Measurements from ENCODE around the gene THAP3. TPM values are rescaled to one million over a fixed set of nuclear protein-coding genes. Genes with fewer than 3 reads are reported as not detected.

THAP3 gene
- total RNA-seq, 1 donor from 2014 or later = 13.5 TPM

DNA sequence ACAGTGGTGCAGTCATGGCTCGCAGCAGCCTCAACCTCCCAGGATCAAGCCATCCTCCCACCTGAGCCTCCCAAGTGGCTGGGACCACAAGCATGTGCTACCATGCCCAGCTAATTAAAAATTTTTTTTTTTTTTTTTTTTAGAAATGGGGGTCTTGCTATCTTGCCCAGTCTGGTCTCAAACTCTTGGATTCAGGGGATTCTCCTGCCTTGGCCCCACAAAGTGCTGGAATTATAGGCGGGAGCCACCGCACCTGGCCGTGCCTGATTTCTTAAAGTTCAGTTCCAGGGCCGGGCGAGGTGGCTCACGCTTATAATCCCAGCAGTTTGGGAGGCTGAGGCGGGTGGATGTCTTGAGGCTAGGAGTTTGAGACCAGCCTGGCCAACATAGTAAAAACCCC, 6.4 kb downstream of the THAP3 start:
- Mint-ChIP-seq H3K27me3 (ENCODE audit: unreplicated experiment) (peaks cover 1% of the 10 kb centered on the region), H3K27ac (ENCODE audit: unreplicated experiment) (no peak overlapping the region), H3K9me3 (ENCODE audit: unreplicated experiment) (no peaks in the 10 kb centered on the region), H3K4me3 (ENCODE audit: unreplicated experiment) (no peak overlapping the region), H3K4me1 (ENCODE audit: unreplicated experiment) (peaks cover 4% of the 10 kb centered on the region), H3K36me3 (ENCODE audit: low read depth, unreplicated experiment) (peaks cover 28% of the 10 kb centered on the region)
- DNase-seq (ENCODE audit: low spot score) = no peak
- TF ChIP-seq, protein P1, sequence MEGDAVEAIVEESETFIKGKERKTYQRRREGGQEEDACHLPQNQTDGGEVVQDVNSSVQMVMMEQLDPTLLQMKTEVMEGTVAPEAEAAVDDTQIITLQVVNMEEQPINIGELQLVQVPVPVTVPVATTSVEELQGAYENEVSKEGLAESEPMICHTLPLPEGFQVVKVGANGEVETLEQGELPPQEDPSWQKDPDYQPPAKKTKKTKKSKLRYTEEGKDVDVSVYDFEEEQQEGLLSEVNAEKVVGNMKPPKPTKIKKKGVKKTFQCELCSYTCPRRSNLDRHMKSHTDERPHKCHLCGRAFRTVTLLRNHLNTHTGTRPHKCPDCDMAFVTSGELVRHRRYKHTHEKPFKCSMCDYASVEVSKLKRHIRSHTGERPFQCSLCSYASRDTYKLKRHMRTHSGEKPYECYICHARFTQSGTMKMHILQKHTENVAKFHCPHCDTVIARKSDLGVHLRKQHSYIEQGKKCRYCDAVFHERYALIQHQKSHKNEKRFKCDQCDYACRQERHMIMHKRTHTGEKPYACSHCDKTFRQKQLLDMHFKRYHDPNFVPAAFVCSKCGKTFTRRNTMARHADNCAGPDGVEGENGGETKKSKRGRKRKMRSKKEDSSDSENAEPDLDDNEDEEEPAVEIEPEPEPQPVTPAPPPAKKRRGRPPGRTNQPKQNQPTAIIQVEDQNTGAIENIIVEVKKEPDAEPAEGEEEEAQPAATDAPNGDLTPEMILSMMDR (IDR thresholded peaks at IDR 0.05; ENCODE audit: unreplicated experiment) = no peak

DNA sequence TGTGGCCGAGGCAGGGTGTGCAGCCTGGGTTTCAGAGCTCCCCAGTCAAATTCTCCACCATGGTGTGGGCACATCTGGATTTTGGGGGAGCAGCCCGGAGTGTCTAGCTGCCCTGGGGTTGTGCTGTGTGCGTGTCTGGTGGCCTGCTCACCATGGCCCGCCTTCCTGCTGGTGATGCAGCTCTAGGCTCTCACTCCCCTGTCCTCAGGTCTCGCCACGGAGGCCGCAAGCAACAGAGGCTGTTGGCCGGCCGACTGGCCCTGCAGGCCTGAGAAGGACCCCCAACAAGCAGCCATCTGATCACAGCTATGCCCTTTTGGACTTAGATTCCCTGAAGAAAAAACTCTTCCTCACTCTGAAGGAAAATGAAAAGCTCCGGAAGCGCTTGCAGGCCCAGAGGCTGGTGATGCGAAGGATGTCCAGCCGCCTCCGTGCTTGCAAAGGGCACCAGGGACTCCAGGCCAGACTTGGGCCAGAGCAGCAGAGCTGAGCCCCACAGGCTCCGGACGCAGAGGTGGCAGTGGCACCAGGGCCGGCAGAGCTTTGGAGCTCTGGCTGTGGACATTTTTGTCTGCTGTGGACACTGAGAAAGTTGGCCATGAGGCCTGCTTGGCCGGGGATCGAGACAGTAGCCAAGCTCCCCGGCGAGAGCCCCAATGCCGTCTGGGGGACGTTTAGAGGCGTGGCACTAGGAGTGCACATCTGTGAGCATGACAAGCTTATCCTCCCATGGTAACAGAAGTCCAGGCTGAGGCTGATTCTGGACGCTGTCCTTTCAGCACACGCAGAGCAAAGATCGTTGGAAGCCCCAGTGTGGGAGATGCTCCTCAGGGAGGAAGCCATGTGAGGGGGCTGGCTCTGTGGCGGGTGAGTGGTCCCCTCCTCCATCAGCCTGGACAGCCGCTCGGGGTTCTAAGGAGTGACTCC, 8.2 kb downstream of the THAP3 start:
- Mint-ChIP-seq H3K36me3 (ENCODE audit: low read depth, unreplicated experiment) (peaks cover 28% of the 10 kb centered on the region), H3K27ac (ENCODE audit: unreplicated experiment) (no peak overlapping the region)
- TF ChIP-seq, protein P1 (IDR thresholded peaks at IDR 0.05; ENCODE audit: unreplicated experiment) = no peak

DNA sequence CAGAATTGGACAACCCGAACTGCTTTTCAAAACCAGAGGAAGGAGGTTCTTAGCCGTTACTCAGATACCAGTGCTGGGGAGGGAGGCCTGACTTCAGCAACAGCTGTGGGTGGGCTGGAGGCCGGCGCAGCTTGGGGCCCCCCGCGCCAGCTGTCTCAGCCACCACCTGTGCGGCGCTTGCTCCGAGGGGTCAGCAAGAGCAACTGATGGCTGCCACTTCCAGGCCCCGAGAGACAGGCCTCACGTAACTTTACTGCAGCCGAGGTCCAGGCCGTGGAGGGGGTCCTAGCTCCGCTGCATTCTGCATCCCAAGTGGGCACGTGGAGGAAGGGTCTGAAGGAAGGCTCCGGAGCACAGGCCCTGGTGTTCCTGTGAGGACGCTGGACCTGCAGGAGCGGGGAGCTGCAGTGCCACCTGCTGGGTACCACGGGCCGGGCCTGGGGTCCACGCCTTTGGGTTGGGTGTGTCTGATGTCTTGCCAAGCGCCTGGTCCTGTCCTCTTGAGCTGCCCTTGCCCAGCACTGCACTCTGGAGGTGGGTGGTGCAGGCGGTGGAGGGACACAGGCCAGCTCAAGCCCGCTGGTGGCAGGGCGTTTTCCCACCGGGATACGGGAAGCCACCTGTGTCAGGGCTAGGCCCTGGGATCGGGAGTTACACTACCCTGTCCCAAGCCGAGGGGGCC, 9.8 kb downstream of the THAP3 start:
- Mint-ChIP-seq H3K36me3 (ENCODE audit: low read depth, unreplicated experiment) (peaks cover 27% of the 10 kb centered on the region), H3K4me1 (ENCODE audit: unreplicated experiment) (peaks cover under 1% of the 10 kb centered on the region), H3K9me3 (ENCODE audit: unreplicated experiment) (no peaks in the 10 kb centered on the region), H3K27ac (ENCODE audit: unreplicated experiment) (no peak overlapping the region), H3K27me3 (ENCODE audit: unreplicated experiment) (peaks cover 2% of the 10 kb centered on the region), H3K4me3 (ENCODE audit: unreplicated experiment) (no peak overlapping the region)
- peak; percentile 56 for DNase-seq (ENCODE audit: low spot score)
- TF ChIP-seq, protein P1 (IDR thresholded peaks at IDR 0.05; ENCODE audit: unreplicated experiment) = peak; percentile 33

More for the DNA sequence above, 8.2 kb downstream of the THAP3 start:
- Mint-ChIP-seq H3K27me3 (ENCODE audit: unreplicated experiment) (no peaks in the 10 kb centered on the region), H3K9me3 (ENCODE audit: unreplicated experiment) (no peaks in the 10 kb centered on the region), H3K4me1 (ENCODE audit: unreplicated experiment) (peaks cover 4% of the 10 kb centered on the region), H3K4me3 (ENCODE audit: unreplicated experiment) (no peak overlapping the region)
- DNase-seq (ENCODE audit: low spot score) = no peak

DNA sequence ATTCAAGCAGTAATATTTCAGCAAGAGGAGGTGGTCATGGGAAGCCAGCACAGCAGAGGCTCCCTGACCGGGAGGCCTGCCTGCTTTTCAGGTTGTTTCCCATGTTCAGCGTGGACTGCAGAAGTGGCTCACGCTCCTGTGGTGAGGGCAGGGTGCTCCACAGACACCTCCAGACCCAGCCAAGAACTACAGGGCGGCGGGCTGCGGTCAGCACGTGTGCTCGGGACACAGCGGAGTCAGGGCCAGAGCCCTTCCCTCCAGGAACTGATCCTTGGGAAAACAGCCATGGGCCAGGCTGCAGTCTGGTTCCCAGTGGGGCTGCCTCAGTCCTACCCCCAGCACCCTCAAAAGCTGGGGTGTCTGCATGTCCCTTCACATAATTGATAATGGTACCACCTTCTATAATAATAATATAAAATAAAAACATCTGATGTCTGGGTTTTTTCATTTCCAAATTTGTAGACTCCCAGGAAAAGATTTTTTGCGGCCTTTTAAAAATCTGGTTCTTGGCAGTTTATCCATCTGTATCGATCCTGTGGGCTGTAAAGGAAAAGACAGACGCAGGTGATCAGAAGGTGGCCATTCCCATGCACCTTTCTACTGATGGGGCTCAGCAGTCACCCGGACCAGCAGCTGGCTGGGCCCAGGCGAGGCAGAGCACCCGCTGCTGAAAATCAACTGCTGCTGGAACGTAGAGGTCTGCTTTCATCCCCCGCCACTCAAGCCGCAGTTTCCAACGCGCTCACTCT, 10.7 kb downstream of the THAP3 start:
- no peak for DNase-seq (ENCODE audit: low spot score)
- H3K9me3 Mint-ChIP-seq (ENCODE audit: unreplicated experiment) = no peaks in the 10 kb centered on the region
- H3K36me3 Mint-ChIP-seq (ENCODE audit: low read depth, unreplicated experiment) = peaks cover 24% of the 10 kb centered on the region
- H3K4me1 Mint-ChIP-seq (ENCODE audit: unreplicated experiment) = no peaks in the 10 kb centered on the region
- TF ChIP-seq, protein P1 (IDR thresholded peaks at IDR 0.05; ENCODE audit: unreplicated experiment) = no peak
- H3K4me3 Mint-ChIP-seq (ENCODE audit: unreplicated experiment) = no peak overlapping the region
- peaks cover 2% of the 10 kb centered on the region for H3K27me3 Mint-ChIP-seq (ENCODE audit: unreplicated experiment)
- H3K27ac Mint-ChIP-seq (ENCODE audit: unreplicated experiment) = no peak overlapping the region

All from endothelial cell (in vitro differentiated cells).